Liver (tissue), 9 donors: Measurements from ENCODE around the gene MRPL3. TPM values are rescaled to one million over a fixed set of nuclear protein-coding genes. Genes with fewer than 3 reads are reported as not detected.

Source experiments
- DNase-seq: peaks from one replicate; pipeline ENCODE4 v3.0.0-alpha.2; 2017; ENCODE audit warnings: low spot score
- H3K27ac ChIP-seq, 2 donors: one replicate each; pipeline ENCODE4 v1.7.0; 2013; ENCODE audit warnings: inconsistent platforms in 2 of 2, low read length in 2 of 2, control low read depth in 1 of 2, low read depth in 1 of 2, mild to moderate bottlenecking in 1 of 2
- H3K27me3 ChIP-seq, 4 donors: one replicate each; pipeline versions ENCODE4 v1.6.1 to v1.7.0; 2013; ENCODE audit warnings: low read length in 3 of 4, inconsistent platforms in 1 of 4, mild to moderate bottlenecking in 1 of 4, moderate library complexity in 1 of 4; ENCODE audit not compliant: control insufficient read depth in 4 of 4, insufficient read depth in 4 of 4
- H3K36me3 ChIP-seq, 4 donors: one replicate each; pipeline versions ENCODE4 v1.6.1 to v1.7.0; 2013; ENCODE audit warnings: low read length in 3 of 4, mild to moderate bottlenecking in 3 of 4, low read depth in 1 of 4, moderate library complexity in 1 of 4; ENCODE audit not compliant: control insufficient read depth in 4 of 4, insufficient read depth in 3 of 4
- H3K4me1 ChIP-seq, 4 donors: one replicate each; pipeline versions ENCODE4 v1.6.1 to v1.7.0; 2013; ENCODE audit warnings: low read length in 3 of 4, mild to moderate bottlenecking in 3 of 4, moderate library complexity in 1 of 4; ENCODE audit not compliant: control insufficient read depth in 4 of 4, insufficient read depth in 4 of 4
- H3K4me3 ChIP-seq, 3 donors: one replicate each; pipeline versions ENCODE4 v1.6.1 to v1.7.0; 2013; ENCODE audit warnings: low read length in 3 of 3, control low read depth in 1 of 3, low read depth in 1 of 3, mild to moderate bottlenecking in 1 of 3
- H3K9ac ChIP-seq, 2 donors: one replicate each; pipeline ENCODE4 v1.7.0; 2013; ENCODE audit warnings: low read length in 2 of 2, mild to moderate bottlenecking in 2 of 2, moderate library complexity in 2 of 2, control low read depth in 1 of 2, low read depth in 1 of 2
- H3K9me3 ChIP-seq, 4 donors: one replicate each; pipeline versions ENCODE4 v1.6.1 to v1.7.0; 2013; ENCODE audit warnings: low read length in 3 of 4; ENCODE audit not compliant: control insufficient read depth in 4 of 4
- EGR1 ChIP-seq, 2 donors: IDR thresholded peaks; 2 replicates each; pipeline ENCODE4 v1.6.1; 2016 to 2018; ENCODE audit warnings: antibody characterized with exemption in 2 of 2, low read depth in 2 of 2
- FOXA1 ChIP-seq: IDR thresholded peaks from 2 replicates; pipeline ENCODE4 v1.6.1; 2016; ENCODE audit warnings: antibody characterized with exemption
- FOXA2 ChIP-seq: IDR thresholded peaks from 2 replicates; pipeline ENCODE4 v1.6.1; 2016; ENCODE audit warnings: antibody characterized with exemption
- GABPA ChIP-seq, 2 donors: IDR thresholded peaks in 1 of 2; conservative IDR thresholded peaks in 1 of 2; 2 replicates each; pipeline ENCODE4 v1.6.1; 2016; ENCODE audit warnings: antibody characterized with exemption in 2 of 2, mild to moderate bottlenecking in 1 of 2, moderate library complexity in 1 of 2
- HNF4A ChIP-seq, 2 donors: conservative IDR thresholded peaks; 2 replicates each; pipeline ENCODE4 v1.6.1; 2016; ENCODE audit warnings: antibody characterized with exemption in 2 of 2, mild to moderate bottlenecking in 2 of 2
- HNF4G ChIP-seq: IDR thresholded peaks from 2 replicates; pipeline ENCODE4 v1.6.1; 2016; ENCODE audit warnings: antibody characterized with exemption
- JUND ChIP-seq, 2 donors: IDR thresholded peaks; 2 replicates each; pipeline ENCODE4 v1.6.1; 2016; ENCODE audit warnings: antibody characterized with exemption in 2 of 2
- MAX ChIP-seq: IDR thresholded peaks from 2 replicates; pipeline ENCODE4 v1.6.1; 2016; ENCODE audit warnings: antibody characterized with exemption
- NR2F2 ChIP-seq: IDR thresholded peaks from 2 replicates; pipeline ENCODE4 v1.6.1; 2016; ENCODE audit warnings: antibody characterized with exemption
- RAD21 ChIP-seq, 2 donors: IDR thresholded peaks; 2 replicates each; pipeline ENCODE4 v1.6.1; 2016; ENCODE audit warnings: antibody characterized with exemption in 2 of 2, mild to moderate bottlenecking in 2 of 2
- REST ChIP-seq: IDR thresholded peaks from 2 replicates; pipeline ENCODE4 v1.6.1; 2016; ENCODE audit warnings: antibody characterized with exemption, mild to moderate bottlenecking
- RXRA ChIP-seq, 2 donors: IDR thresholded peaks; 2 replicates each; pipeline ENCODE4 v1.6.1; 2017 to 2018; ENCODE audit warnings: antibody characterized with exemption in 2 of 2, mild to moderate bottlenecking in 1 of 2
- SP1 ChIP-seq: IDR thresholded peaks from 2 replicates; pipeline ENCODE4 v1.6.1; 2018; ENCODE audit warnings: antibody characterized with exemption, mild to moderate bottlenecking
- TAF1 ChIP-seq: conservative IDR thresholded peaks from 2 replicates; pipeline ENCODE4 v1.6.1; 2016; ENCODE audit warnings: antibody characterized with exemption, mild to moderate bottlenecking
- YY1 ChIP-seq: IDR thresholded peaks from 2 replicates; pipeline ENCODE4 v1.6.1; 2016; ENCODE audit warnings: antibody characterized with exemption, mild to moderate bottlenecking
- WGBS: extraction: QIAGEN DNeasy Blood & Tissue Kit; methylation state at CpG from one replicate; pipeline ENCODE4 v1.1.7; 2013; 5-methylcytosine and 5-hydroxymethylcytosine counted together
- polyA plus RNA-seq, 2 donors: library from polyadenylated mRNA; stranded (reverse) in 1 of 2; unstranded in 1 of 2; fragments of 200-250 nt in 1 of 2; fragments of >200 nt in 1 of 2; fragmentation: Nextera tagmentation in 1 of 2; extraction: Ambion mirVana in 1 of 2; gene quantifications; one replicate each; pipeline versions ENCODE4 v1.2.1 to v1.2.3, GENCODE V29; 2013 to 2015
- total RNA-seq, 2 donors: library from RNA; depleted of rRNA; stranded (reverse); fragments of >200 nt; gene quantifications; one replicate each; pipeline ENCODE4 v1.2.3, GENCODE V29; 2014
- TF ChIP-seq, protein P1 (sequence below): IDR thresholded peaks from 2 replicates; pipeline ENCODE4 v1.6.1; 2016; ENCODE audit warnings: antibody characterized with exemption
- donor health status: healthy.
- donor health status: healthy.
- donor health status: healthy.
- donor health status: healthy.
- donor health status: healthy.

Gene MRPL3
- total and polyA plus RNA-seq, 4 donors: 35.7 to 52.9 (median 47.6) TPM

GRCh38 chr3:131457220-131457619 lies 45.6 kb downstream of the MRPL3 start:
- H3K4me3 ChIP-seq: no peak overlapping the region
- no peaks in the 10 kb centered on the region for H3K27me3 ChIP-seq
- peaks cover 0 to 8% (median 5%) of the 10 kb centered on the region in 4 donors for H3K36me3 ChIP-seq
- no peak overlapping the region for H3K27ac ChIP-seq
- no peaks in the 10 kb centered on the region for H3K4me1 ChIP-seq
- WGBS: 79% methylated on average over 1 of the region's 1 CpG
- no peak overlapping the region for H3K9ac ChIP-seq
- DNase-seq: no peak
- H3K9me3 ChIP-seq: no peaks in the 10 kb centered on the region
- TF ChIP-seq TAF1 (no peak), RAD21 (IDR thresholded peaks at IDR 0.05) (no peak), REST (no peak), HNF4G (no peak)

DNA sequence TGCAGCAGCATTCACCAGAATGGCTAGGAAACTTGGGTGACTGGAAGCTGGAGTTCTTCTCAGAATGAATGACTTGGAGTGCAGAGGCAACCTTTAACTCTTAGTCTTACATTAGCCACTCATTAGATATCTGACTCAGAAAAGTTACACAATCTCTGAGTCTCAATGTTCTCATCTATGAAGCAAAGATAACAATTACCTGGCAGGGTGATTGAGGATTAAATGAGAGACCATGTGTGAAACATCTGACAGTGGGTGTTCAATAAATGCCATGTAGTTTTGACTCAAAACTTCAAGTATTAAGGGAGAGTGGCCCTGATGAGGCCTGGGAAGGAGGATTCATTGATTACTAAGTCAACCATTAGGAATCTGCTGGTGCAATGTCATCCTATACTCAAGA lies 48.3 kb downstream of the MRPL3 start:
- no peaks in the 10 kb centered on the region for H3K9me3 ChIP-seq
- no peak for TF ChIP-seq YY1
- no peak for TF ChIP-seq REST
- no peak for TF ChIP-seq HNF4G
- TF ChIP-seq RXRA (IDR thresholded peaks at IDR 0.05): no peak
- no peak for TF ChIP-seq HNF4A (conservative IDR thresholded peaks at IDR 0.05)
- TF ChIP-seq SP1: no peak
- no peak for TF ChIP-seq NR2F2
- no peak for TF ChIP-seq GABPA (IDR thresholded peaks at IDR 0.05 in 1 of 2, conservative IDR thresholded peaks at IDR 0.05 in 1 of 2)

DNA sequence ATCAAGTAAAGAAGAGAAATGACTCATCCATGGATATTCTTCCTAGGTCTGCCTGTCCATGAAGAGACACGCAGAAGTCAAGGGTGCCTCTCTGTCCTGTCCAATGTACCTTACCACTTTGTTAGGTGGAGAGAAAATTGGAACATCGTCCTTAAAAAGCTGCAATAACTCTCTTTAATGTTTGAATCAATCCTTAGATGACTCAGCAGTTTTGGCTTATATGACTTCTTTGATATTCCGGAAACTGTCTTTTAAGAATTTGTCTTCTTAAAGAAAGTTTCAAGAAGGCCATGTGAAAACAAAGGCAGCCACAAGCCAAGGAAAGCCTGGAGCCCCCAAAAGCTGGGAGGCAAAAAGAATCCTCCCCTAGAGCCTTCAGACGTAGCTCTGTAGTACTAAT lies 49.2 kb downstream of the MRPL3 start:
- H3K9me3 ChIP-seq: no peaks in the 10 kb centered on the region
- no peak overlapping the region for H3K9ac ChIP-seq
- 93% methylated on average over 4 of the region's 4 CpGs for WGBS
- no peak overlapping the region for H3K27ac ChIP-seq
- DNase-seq: no peak
- H3K4me3 ChIP-seq: no peak overlapping the region
- H3K36me3 ChIP-seq: no peaks in the 10 kb centered on the region
- H3K4me1 ChIP-seq: no peaks in the 10 kb centered on the region
- no peaks in the 10 kb centered on the region for H3K27me3 ChIP-seq
- TF ChIP-seq GABPA (IDR thresholded peaks at IDR 0.05 in 1 of 2, conservative IDR thresholded peaks at IDR 0.05 in 1 of 2): no peak
- no peak for TF ChIP-seq YY1
- TF ChIP-seq HNF4A (conservative IDR thresholded peaks at IDR 0.05): no peak
- TF ChIP-seq TAF1: no peak
- TF ChIP-seq MAX: no peak
- no peak for TF ChIP-seq EGR1 (IDR thresholded peaks at IDR 0.05; ENCODE audit: low read depth in 2 of 2)
- TF ChIP-seq FOXA1: no peak
- no peak for TF ChIP-seq JUND (IDR thresholded peaks at IDR 0.05)
- TF ChIP-seq NR2F2: no peak
- TF ChIP-seq, protein P1, sequence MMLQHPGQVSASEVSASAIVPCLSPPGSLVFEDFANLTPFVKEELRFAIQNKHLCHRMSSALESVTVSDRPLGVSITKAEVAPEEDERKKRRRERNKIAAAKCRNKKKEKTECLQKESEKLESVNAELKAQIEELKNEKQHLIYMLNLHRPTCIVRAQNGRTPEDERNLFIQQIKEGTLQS: no peak
- no peak for TF ChIP-seq SP1
- TF ChIP-seq FOXA2: no peak
- TF ChIP-seq REST: no peak

More for the DNA sequence above, 48.3 kb downstream of the MRPL3 start:
- no peak overlapping the region for H3K4me3 ChIP-seq
- no peak overlapping the region for H3K27ac ChIP-seq
- H3K9ac ChIP-seq: no peak overlapping the region
- DNase-seq: no peak
- no peaks in the 10 kb centered on the region for H3K4me1 ChIP-seq
- H3K27me3 ChIP-seq: no peaks in the 10 kb centered on the region
- H3K36me3 ChIP-seq: peaks cover 0 to 2% (median 0%) of the 10 kb centered on the region in 4 donors
